ENCODE data around the gene LCOR. TPM values are rescaled to one million over a fixed set of nuclear protein-coding genes. Genes with fewer than 3 reads are reported as not detected.

Gene LCOR
- total and polyA plus RNA-seq, 9 of the 15 experiments (the other 6 are each of a cell fraction or from before 2014, with no cell fraction given) = 3.6 to 25.2 (median 14.4) TPM

DNA sequence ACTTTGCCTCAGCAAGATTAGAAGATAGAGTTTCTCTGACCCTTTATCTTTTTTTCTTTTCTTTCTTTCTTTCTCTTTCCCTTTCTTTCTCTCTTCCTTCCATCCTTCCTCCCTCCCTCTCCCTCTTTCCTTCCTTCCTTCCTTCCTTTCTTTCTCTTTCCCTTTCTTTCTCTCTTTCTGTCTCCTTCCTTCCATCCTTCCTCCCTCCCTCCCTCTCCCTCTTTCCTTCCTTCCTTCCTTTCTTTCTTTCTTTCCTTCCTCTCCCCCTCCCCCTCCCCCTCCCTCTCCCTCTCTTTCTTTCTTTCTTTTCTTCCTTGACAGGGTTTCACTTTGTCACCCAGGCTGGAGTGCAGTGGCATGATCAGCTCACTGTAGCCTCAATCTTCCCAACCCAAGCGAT is 40.2 kb upstream of the LCOR start (continued):
- no peak for TF ChIP-seq SNRNP70 (optimal IDR thresholded peaks at IDR 0.05; ENCODE audit: low read depth, low read length)
- TF ChIP-seq KDM1A (IDR thresholded peaks at IDR 0.05) = peak in 1 of 2 experiments; percentile 76; a peak in 2 of 4 replicates
- no peak for TF ChIP-seq ELF4 (CRISPR knock-in tag; IDR thresholded peaks at IDR 0.05)
- TF ChIP-seq NFYB (IDR thresholded peaks at IDR 0.05; ENCODE audit: extremely low read depth, insufficient read length) = no peak

DNA sequence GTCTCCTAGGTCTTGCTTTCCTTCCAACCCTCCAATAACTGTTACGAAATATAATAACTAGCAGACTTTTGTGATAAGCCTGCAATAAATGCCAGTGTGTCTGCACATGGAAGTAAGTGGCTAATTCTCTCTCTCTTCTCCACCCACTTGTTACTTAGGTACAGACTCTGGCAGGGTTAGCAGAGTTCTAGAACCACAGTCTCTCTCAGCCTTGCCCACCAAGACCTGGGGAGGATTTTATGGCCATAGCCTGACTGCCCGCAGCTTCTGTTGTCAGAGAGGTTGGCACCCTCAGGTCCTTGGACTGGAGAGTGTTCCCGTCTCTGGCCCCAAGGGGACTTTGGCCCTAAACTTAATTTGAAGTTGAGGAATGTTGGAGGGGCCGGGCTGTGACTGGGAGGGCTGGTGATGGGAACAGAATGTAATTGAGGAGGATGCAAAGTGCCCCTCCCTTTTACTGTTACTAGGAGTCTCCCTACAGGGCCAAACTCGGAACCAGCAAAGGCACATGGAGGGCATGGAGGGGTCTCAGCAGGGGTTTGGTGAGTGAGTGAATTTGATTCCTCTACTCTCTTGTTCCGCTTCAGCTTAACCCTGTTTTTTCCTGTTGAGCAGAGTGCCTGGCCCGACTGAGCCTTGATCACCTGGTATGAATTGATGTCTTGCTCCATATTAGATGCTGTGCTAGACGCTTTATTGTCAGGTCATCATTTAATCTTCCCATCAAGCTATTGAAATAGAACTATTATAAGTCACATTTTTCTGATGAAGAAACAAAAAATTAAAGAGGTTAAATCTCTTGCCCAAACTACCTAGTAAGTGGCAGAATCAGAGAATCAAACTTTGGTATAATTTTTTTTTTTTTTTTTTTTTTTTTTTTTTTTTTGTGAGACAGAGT is 37.0 kb upstream of the LCOR start:
- no peak for ATAC-seq
- 47% methylated on average over 7 of the region's 8 CpGs for WGBS (ENCODE audit: insufficient coverage, low coverage, missing lambda C conversion rate)
- Histone ChIP-seq H3K79me2 (ENCODE audit: control insufficient read depth, insufficient read depth, low read length) (no peaks in the 10 kb centered on the region), H3K9me3 (replicated peaks; ENCODE audit: control insufficient read depth, insufficient read depth, low read depth, low read length) (no peaks in the 10 kb centered on the region), H4K20me1 (replicated peaks; ENCODE audit: control insufficient read depth, insufficient read depth, low read length) (no peaks in the 10 kb centered on the region), H3K27me3 (ENCODE audit: control insufficient read depth in 2 of 2, insufficient read depth in 2 of 2, low read length in 2 of 2) (no peaks in the 10 kb centered on the region), H3K4me1 (replicated peaks in 1 of 2; ENCODE audit: control insufficient read depth in 2 of 2, insufficient read depth in 2 of 2, low read length in 2 of 2) (no peaks in the 10 kb centered on the region; a peak in 1 of 5 replicates), H3K4me3 (no peak overlapping the region), H2AFZ (ENCODE audit: low read depth, low read length) (peak overlapping the region; percentile 26; the same call in 1 of the 2 replicates), H3K36me3 (ENCODE audit: control insufficient read depth, insufficient read depth, low read length) (no peaks in the 10 kb centered on the region), H3K27ac (ENCODE audit: extremely low read depth, low read depth, low read length) (no peak overlapping the region), H3K9ac (ENCODE audit: insufficient read depth in 1 of 2, low read depth in 2 of 2, low read length in 2 of 2) (no peak overlapping the region), H3K9me1 (ENCODE audit: control insufficient read depth, insufficient read depth, low read length) (peaks cover 2% of the 10 kb centered on the region), H3K4me2 (ENCODE audit: insufficient read depth, low read length) (no peak overlapping the region)
- intact Hi-C loops (cut with micrococcal nuclease) (no loop called here), in situ Hi-C loops (cut with MboI) (no loop called here)
- POLR2A ChIA-PET = interaction anchor here (0.8 kb wide), 1 partner anchor 107 kb away, joined by 3 read pairs; no protein-coding TSS in a partner anchor
- no peak for DNase-seq (ENCODE audit: extremely low read depth in 1 of 4, low spot score in 3 of 4)
- TF ChIP-seq C11orf30 (IDR thresholded peaks at IDR 0.05; ENCODE audit: low read depth) (peak; percentile 42; the same call in 1 of the 2 replicates), ZNF316 (IDR thresholded peaks at IDR 0.05) (peak; percentile 64), CEBPB (tag; IDR thresholded peaks at IDR 0.05) (0 out of 2 replicates have a peak, but pooled peaks have one; percentile 31), ETV5 (CRISPR knock-in tag; IDR thresholded peaks at IDR 0.05; ENCODE audit: low read depth) (no peak)
- CTCF ChIA-PET (ENCODE audit: low intra/inter-chr PET ratio) = no interaction called here
- no peak for FAIRE-seq
- BruUV-seq (replicated peaks) = no TSS peak
